GM13976 (cell line): ENCODE data around the gene OTUB2.

Experiments
- DNase-seq: peaks from one replicate; pipeline ENCODE4 v3.0.0; 2012; ENCODE audit warnings: low spot score
- in situ Hi-C: fragments of 300-500 bp; cut with MboI; formaldehyde crosslinking; loops from one replicate; pipeline ENCODE4 v1.12.0; 2022; ENCODE audit warnings: low sequenced_read_pairs, mixed read lengths, inconsistent platforms; ENCODE audit not compliant: unreplicated experiment
- TF ChIP-seq, protein P1 (sequence below): IDR thresholded peaks from 2 replicates; pipeline ENCODE4 v1.5.1; 2012; ENCODE audit warnings: borderline replicate concordance, mild to moderate bottlenecking; ENCODE audit not compliant: insufficient read depth; ENCODE audit errors: extremely low read depth, missing control alignments, control extremely low read depth

The OTUB2 gene

DNA sequence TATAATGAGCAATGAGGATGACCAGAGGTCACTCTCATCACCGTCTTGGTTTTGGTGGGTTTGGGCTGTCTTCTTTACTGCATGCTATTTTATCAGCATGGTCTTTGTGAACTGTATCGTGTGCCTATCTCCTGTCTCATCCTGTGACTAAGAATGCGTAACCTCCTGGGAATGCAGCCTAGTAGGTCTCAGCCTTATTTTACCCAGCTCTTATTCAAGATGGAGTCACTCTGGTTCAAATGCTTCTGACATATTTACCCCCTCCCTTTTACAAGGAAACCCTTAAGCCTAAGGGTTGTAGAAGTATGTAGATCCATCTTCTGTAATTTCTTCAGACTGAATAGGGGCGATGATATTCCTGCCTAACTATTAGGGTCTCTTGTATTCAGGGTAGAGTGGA lies 63.3 kb downstream of the OTUB2 start:
- TF ChIP-seq, protein P1, sequence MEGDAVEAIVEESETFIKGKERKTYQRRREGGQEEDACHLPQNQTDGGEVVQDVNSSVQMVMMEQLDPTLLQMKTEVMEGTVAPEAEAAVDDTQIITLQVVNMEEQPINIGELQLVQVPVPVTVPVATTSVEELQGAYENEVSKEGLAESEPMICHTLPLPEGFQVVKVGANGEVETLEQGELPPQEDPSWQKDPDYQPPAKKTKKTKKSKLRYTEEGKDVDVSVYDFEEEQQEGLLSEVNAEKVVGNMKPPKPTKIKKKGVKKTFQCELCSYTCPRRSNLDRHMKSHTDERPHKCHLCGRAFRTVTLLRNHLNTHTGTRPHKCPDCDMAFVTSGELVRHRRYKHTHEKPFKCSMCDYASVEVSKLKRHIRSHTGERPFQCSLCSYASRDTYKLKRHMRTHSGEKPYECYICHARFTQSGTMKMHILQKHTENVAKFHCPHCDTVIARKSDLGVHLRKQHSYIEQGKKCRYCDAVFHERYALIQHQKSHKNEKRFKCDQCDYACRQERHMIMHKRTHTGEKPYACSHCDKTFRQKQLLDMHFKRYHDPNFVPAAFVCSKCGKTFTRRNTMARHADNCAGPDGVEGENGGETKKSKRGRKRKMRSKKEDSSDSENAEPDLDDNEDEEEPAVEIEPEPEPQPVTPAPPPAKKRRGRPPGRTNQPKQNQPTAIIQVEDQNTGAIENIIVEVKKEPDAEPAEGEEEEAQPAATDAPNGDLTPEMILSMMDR, result no peak
- DNase-seq, result no peak
- in situ Hi-C loops, result no loop called here

DNA sequence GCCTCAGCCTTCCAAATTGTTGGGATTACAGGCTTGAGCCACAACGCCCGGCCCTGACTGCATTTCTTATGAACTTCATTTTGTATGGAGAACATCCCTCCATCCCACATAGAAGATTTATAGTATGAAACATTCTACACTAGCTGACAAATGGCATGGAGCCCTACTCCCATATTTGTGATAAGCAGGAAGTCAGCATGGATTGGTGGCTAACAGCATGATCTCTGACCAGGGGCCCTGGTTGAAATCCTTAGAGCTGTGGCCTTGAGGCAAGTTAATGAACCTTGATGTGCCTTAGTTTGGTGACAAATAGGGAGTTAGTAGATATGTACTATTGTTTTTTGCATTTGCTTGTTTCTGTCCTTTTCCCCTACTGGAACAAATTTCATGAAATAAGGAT lies 67.3 kb downstream of the OTUB2 start:
- no peak for DNase-seq
- TF ChIP-seq, protein P1, result no peak
- in situ Hi-C loops, result no loop called here

DNA sequence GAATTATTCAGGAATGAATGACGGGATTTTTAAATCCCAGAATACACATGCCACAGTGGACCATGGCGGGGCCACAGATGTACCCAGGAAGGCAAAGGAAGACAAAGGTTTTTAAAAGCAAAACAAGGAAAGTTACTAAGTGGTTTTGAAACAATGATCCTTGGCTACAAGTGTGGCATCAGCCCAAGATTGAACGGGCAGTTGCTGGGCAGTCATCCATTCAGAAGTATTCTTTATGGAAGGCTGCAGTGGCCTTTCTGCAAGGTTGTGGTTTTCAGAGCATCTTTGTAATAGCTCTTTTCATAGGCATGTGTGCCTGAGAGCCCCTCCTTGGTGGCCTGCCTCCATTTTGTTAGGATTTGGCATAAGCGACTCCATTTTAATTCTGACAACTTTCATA lies 71.0 kb downstream of the OTUB2 start:
- TF ChIP-seq, protein P1, result no peak
- in situ Hi-C loops, result no loop called here
- DNase-seq, result no peak
